NAMALWA (cell line): ENCODE results near the gene ZNF254.
"Not testable (repeated sequence)": the region's sequence is repeated elsewhere in the genome, so short reads cannot be mapped to it uniquely, and the experiment has no call there.

Experiments
- DNase-seq: peaks from one replicate; pipeline ENCODE4 v3.0.0-alpha.2; 2015; ENCODE audit warnings: low spot score

The ZNF254 gene

DNA sequence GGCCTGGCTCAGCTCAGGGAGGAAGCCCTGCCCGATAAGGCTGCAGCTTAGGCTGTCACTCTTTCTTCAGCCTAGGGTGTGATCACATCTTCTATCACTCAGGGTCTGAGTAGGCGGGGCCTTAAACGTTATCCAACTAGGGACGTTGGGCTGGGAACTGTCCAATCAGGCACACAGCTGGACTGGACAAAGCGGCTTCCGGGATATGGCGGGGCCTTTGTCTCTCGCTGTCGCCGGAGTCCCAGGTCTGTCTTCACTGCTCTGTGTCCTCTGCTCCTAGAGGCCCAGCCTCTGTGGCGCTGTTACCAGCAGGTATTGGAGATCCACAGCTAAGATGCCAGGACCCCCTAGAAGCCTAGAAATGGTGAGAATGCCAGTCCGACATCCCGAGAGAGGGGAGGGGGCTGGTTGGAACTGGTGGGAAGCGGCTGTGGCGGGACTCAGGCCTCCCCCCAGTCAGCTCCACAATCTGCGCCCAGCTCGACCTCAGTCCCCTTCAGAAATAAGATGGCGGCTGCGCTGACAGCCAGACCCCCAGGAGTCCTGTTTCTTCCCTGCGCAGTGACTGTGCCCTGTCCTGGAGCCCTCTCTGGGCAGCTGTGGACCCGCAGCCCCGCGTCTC lies at the start of gene ZNF254:
ZNF254 (plus strand) TSS at position 214 of the 622 bp plus-strand sequence; CDS start at position 335, 121 bp downstream.
- DNase-seq = peak; percentile 98

- no peak for DNase-seq
Measured at GRCh38 chr19:24040621-24041020, 46.4 kb upstream of the ZNF254 start.

DNA sequence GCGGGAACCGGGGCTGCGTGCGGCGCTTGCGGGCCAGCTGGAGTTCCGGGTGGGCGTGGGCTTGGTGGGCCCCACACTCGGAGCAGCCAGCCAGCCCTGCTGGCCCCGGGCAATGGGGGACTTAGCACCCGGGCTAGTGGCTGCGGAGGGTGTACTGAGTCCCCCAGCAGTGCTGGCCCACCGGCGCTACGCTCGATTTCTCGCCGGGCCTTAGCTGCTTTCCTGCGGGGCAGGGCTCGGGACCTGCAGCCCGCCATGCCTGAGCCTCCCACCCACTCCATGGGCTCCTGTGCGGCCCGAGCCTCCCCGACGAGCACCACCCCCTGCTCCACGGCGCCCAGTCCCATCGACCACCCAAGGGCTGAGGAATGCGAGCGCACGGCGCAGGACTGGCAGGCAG lies 45.7 kb upstream of the ZNF254 start:
- DNase-seq = not testable (repeated sequence)

GRCh38 chr19:24046550-24046949 lies 40.4 kb upstream of the ZNF254 start:
- DNase-seq = peak; percentile 25

- DNase-seq = no peak
Measured at GRCh38 chr19:24048261-24048660, 38.7 kb upstream of the ZNF254 start.

DNA sequence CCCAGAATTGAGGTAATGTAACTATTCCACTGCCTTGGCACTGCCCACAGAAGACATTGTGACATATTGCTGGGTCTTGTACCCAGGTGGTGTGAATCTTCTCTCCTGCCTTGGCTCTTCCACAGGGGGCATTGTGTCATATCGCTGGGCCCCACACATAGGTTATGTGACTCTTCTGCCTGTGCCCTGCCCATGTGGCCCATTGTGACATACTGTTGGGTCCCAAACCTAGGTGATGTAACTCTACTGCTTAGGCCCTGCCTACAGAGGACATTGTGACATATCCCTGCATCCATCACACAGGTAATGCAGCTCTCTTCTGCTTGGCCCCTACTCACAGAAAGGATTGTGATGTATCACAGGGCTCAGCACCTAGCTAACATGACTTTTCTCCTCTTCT lies 37.5 kb upstream of the ZNF254 start:
- no peak for DNase-seq

DNA sequence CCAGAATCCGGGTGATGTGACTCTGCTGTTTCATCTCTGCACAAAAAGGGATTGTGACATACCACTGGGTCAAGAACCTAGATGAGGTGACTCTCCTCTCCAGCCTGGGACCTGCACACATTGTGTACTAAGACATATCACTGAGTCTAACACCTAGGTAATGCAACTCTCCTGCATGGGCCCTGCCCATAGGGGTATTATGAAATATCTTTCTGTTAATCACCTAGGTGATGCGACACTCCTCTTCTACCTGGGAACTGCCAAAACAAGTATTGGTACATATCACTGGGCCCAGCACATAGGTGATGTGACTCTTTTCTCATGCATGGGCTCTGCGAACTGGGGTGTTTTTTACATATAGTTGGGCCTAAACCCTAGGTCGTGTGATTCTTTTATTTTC lies 35.5 kb upstream of the ZNF254 start:
- DNase-seq = no peak

DNA sequence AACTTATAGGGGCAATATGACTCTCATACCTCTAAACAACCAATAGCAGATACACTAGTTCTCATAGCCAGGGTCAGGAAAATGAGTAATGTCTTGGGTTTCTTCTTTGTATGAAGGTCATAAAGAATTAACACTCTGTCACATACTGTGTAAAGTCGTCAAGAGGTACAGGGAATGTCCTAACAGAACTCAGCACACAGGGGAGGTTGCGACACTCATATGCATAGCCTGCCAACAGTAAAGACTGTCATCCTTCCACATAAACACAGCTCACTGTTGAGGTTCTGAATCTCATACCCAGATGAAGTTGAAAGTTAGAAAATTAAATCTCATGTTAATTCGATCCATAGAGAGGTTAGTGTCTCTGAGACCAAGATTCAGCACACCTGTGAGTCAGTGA lies 34.2 kb upstream of the ZNF254 start:
- DNase-seq = no peak

GRCh38 chr19:24053601-24054000 lies 33.4 kb upstream of the ZNF254 start:
- no peak for DNase-seq

DNA sequence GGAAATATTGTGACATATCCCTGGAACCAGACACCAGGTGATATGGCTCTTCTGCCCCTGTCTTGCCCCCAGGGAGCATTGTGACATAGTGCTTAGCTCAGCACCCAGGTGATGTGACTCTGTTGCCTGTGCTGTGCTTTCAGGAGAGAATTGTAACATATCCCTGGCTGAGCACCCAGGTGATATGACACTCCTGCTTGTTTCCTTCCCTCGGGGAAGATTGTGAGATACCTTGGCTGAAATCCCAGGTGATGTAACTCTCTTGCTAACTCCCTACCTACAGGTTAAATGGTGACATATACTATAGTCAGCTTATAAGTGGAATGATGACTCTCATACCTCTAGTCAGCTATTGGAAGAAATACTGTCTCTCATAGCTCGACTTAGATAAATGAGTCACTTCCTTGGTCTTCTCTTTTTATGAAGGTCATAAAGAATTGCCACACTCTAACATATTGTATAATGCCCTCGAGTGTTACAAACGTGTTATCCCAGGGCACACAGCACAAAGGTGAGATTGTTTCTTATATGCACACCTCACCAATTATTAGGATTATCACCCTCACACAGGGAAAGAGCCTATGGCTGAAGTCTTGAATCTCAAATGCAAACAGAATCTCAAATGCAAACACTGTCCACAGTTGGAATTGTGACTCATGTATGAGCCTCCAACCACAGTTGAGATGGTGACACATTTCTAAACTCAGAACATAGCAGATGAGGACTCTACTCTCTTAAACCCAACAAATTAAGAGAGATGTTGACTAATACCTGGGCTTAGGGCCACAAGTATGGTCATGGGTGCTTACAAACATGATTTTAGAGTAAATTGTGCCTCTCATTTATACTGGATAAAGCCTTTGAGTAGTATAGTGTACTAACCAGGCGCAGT lies 32.7 kb upstream of the ZNF254 start:
- no peak for DNase-seq

DNA sequence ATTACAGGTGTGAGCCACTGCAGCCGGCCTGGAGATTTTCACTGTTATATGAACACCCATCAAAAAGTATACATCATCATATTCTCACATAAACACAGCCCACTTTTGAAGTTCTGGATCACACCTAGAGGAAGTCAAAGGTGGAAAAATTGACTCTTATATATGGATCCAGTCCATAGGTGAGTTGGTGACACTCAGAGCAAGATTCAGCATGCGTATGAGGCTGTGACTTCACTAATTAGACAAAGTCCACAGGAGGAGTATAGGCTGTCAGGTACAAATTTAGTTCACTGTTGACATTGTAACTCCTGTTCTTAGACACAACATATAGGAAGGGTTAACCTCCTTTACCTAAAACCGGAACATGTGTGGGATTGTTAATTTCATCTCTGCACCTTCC lies 31.4 kb upstream of the ZNF254 start:
- no peak for DNase-seq

DNA sequence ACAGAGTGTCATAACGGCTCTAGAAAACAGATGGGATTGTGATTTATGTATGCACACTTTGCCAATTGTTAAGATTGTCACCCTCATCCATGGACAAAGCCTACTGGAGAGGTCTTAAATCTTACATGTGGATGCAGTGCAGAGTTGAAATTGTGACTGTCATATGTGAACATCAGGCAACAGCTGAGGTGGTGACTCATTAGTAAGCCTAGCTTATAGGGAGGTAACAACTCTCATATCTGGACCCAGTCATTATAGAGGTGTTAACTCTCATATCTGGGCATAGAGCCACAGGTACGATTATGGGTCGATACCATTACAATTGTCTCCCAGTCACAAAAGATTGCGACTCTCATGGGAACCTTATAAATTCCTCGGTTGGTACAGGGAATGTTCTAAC lies 29.8 kb upstream of the ZNF254 start:
- DNase-seq = no peak

GRCh38 chr19:24059563-24060295 lies 27.3 kb upstream of the ZNF254 start:
- DNase-seq = no peak

GRCh38 chr19:24060687-24061356 lies 26.2 kb upstream of the ZNF254 start:
- no peak for DNase-seq

DNA sequence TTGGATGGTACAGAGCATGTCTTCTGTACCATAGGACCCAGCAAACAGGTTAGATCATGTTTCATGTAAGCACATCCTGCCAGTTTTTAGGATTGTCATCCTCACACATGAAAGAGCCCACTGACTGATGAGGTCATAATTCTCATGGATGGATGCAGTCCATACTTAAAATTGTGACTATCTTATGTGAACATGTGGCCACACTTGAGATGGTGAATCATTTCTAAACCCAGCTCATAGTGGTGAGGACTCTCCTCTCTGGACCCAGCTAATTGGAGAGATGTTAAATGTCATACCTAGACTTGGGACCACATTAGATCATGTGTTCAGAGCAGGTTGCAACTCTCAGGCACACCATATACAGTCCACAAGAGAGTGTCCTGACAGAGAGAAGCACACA lies 24.8 kb upstream of the ZNF254 start:
- no peak for DNase-seq

DNA sequence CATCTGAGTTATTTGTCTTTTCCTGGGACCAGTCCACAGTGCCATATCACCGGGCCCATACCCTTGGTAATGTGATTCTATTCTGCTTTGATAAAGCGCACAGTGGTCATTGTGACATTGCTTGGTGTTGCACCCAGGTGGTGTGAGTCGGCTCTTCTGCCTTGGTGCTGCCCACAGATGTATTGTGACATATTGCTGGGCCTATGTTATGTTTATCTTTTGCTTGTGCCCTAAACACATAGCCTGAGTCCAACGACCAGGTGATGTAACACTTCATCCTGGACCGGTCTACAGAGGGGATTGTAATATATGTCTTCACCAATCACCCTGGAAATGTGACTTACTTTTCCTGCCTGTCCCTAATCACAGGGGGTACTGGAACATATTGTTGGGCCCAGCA lies 23.7 kb upstream of the ZNF254 start:
- DNase-seq = no peak

GRCh38 chr19:24064175-24064574 lies 22.8 kb upstream of the ZNF254 start:
- DNase-seq = no peak

DNA sequence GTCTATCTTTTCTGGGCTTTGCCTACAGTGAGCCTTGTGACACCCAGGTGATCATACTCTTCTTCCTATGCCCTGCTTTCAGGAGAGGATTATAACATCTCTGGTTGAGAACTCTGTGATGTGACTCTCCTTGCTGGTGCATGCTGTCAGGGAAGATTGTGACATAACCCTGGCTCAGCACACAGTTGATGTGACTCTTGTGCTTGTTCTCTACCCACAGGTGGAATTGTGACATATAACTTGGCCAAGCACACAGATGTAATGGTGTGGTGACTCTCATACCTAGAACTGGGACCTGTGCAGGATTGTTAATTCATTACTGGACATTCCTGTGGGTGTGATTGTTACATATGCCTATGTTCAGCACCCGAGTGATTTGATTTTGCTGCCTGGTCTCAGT lies 21.7 kb upstream of the ZNF254 start:
- DNase-seq = no peak

GRCh38 chr19:24065865-24066604 lies 21.0 kb upstream of the ZNF254 start:
- DNase-seq = no peak

- peak; percentile 7 for DNase-seq
Measured at GRCh38 chr19:24069905-24070657, 16.9 kb upstream of the ZNF254 start.

- no peak for DNase-seq
Measured at GRCh38 chr19:24071078-24071477, 15.9 kb upstream of the ZNF254 start.
